GM12878 (cell line): Measurements from ENCODE around the gene CUL4A. TPM values are rescaled to one million over a fixed set of nuclear protein-coding genes. Genes with fewer than 3 reads are reported as not detected.
A peak's percentile ranks its signal among the peaks of the same experiment; 100 is the strongest.

Experiments
- ATAC-seq: fragments of 200-7000 bp; cut with Tn5 transposase; 3 replicates; pipeline ENCODE4 v1.9.1; 2020; ENCODE audit warnings: mild to moderate bottlenecking, moderate library complexity
- BruUV-seq: library from RNA; stranded (reverse); fragments of 400-500 nt; replicated peaks from 2 replicates; lab custom pipeline; 2021; lab: Mats Ljungman, UMichigan
- CTCF ChIA-PET: fragments of 300-600 bp; sonication (Branson Sonifier 250); formaldehyde crosslinking; extraction: SDS; loops from one replicate; lab custom pipeline; 2021; ENCODE audit warnings: inconsistent platforms; lab: Yijun Ruan, JAX
- POLR2A ChIA-PET: fragments of 350-600 bp; formaldehyde crosslinking; extraction: SDS; loops from one replicate; lab custom pipeline; 2021; ENCODE audit warnings: inconsistent platforms; lab: Charles Lee
- RAD21 ChIA-PET: fragments of 300-600 bp; sonication (Branson Sonifier 250); formaldehyde crosslinking; loops from one replicate; lab custom pipeline; 2023; ENCODE audit warnings: antibody characterized with exemption; ENCODE audit not compliant: unreplicated experiment; lab: Charles Lee
- SMC1A ChIA-PET: fragments of 300-600 bp; sonication (Branson Sonifier 250); formaldehyde crosslinking; loops from one replicate; lab custom pipeline; 2023; ENCODE audit not compliant: unreplicated experiment, uncharacterized antibody; lab: Charles Lee
- DNase-seq: peaks from one replicate; pipeline ENCODE4 v3.0.0-alpha.2; 2011; ENCODE audit warnings: low read depth, low spot score
- FAIRE-seq: peaks from 3 replicates; lab custom pipeline; 2011; peaks lifted over from hg19 to GRCh38; lab: Jason Lieb, UNC
- H2AFZ ChIP-seq: 2 replicates; pipeline ENCODE4 v1.6.0; 2011; ENCODE audit warnings: low read depth, low read length, control low read depth; ENCODE audit not compliant: control insufficient read depth
- H3K27ac ChIP-seq: 2 replicates; pipeline ENCODE4 v1.5.1; 2011; ENCODE audit warnings: control low read depth; ENCODE audit not compliant: control insufficient read depth, insufficient read depth
- H3K27me3 ChIP-seq, 2 experiments: replicated peaks in 1 of 2; 2 replicates each; pipeline versions ENCODE4 v1.6.0 to v1.6.1; 2011; ENCODE audit warnings: low read length in 1 of 2; ENCODE audit not compliant: control insufficient read depth in 2 of 2, insufficient read depth in 2 of 2
- H3K36me3 ChIP-seq, 2 experiments: 2 replicates each; pipeline ENCODE4 v1.5.1; 2011; ENCODE audit warnings: low read length in 1 of 2; ENCODE audit not compliant: control insufficient read depth in 2 of 2, insufficient read depth in 2 of 2
- H3K4me1 ChIP-seq: 2 replicates; pipeline ENCODE4 v1.6.1; 2011; ENCODE audit warnings: mild to moderate bottlenecking, low read length, moderate library complexity, mixed read lengths; ENCODE audit not compliant: control insufficient read depth, insufficient read depth
- H3K4me2 ChIP-seq: 2 replicates; pipeline ENCODE4 v1.6.0; 2011; ENCODE audit warnings: control low read depth; ENCODE audit not compliant: control insufficient read depth, insufficient read depth
- H3K4me3 ChIP-seq: fragments of 200-600 bp; sonication (generic); 2 replicates; pipeline ENCODE4 v1.5.1; 2016
- H3K79me2 ChIP-seq: 2 replicates; pipeline ENCODE4 v1.6.0; 2011; ENCODE audit warnings: low read length; ENCODE audit not compliant: control insufficient read depth, insufficient read depth
- H3K9ac ChIP-seq: 2 replicates; pipeline ENCODE4 v1.8.0; 2011; ENCODE audit warnings: low read length, control low read depth, mixed read lengths; ENCODE audit not compliant: control insufficient read depth, insufficient read depth
- H3K9me3 ChIP-seq: replicated peaks from 3 replicates; pipeline ENCODE4 v1.5.1; 2011; ENCODE audit warnings: mild to moderate bottlenecking, low read length; ENCODE audit not compliant: control insufficient read depth, insufficient read depth
- H4K20me1 ChIP-seq: 2 replicates; pipeline ENCODE4 v1.6.0; 2011; ENCODE audit not compliant: control insufficient read depth, insufficient read depth
- CEBPB ChIP-seq, 2 experiments: fragments of 150-350 bp in 1 of 2; IDR thresholded peaks; 2 replicates each; pipeline ENCODE4 v1.6.1; 2012 to 2014; ENCODE audit warnings: low read depth in 2 of 2, low read length in 2 of 2, borderline replicate concordance in 1 of 2, inconsistent platforms in 1 of 2
- ESRRA ChIP-seq: IDR thresholded peaks from 2 replicates; pipeline ENCODE4 v1.6.1; 2012; ENCODE audit warnings: mild to moderate bottlenecking, low read length, improper control_type of control experiment
- JUNB ChIP-seq: IDR thresholded peaks from 2 replicates; pipeline ENCODE4 v1.6.1; 2016; ENCODE audit warnings: antibody characterized with exemption, mild to moderate bottlenecking
- LARP7 ChIP-seq: fragments of 450-650 bp; IDR thresholded peaks from 2 replicates; pipeline ENCODE4 v1.6.1; 2017; ENCODE audit warnings: mild to moderate bottlenecking
- MTA2 ChIP-seq: fragments of 450-650 bp; IDR thresholded peaks from 2 replicates; pipeline ENCODE4 v1.6.1; 2016; ENCODE audit warnings: low read depth, mild to moderate bottlenecking, moderate library complexity
- NFYA ChIP-seq: IDR thresholded peaks from 2 replicates; pipeline ENCODE4 v1.6.1; 2011; ENCODE audit warnings: low read depth, mild to moderate bottlenecking, low read length, improper control_type of control experiment, borderline replicate concordance
- NR2F1 ChIP-seq: fragments of 450-650 bp; conservative IDR thresholded peaks from 2 replicates; pipeline ENCODE4 v1.6.1; 2017; ENCODE audit warnings: mild to moderate bottlenecking
- POLR2A ChIP-seq: IDR thresholded peaks from 2 replicates; pipeline ENCODE4 v1.6.1; 2011; ENCODE audit warnings: low read depth, mild to moderate bottlenecking, low read length
- RB1 ChIP-seq: fragments of 450-650 bp; formaldehyde crosslinking; IDR thresholded peaks from 2 replicates; pipeline ENCODE4 v1.6.1; 2017; ENCODE audit warnings: mild to moderate bottlenecking, borderline replicate concordance
- SPI1 ChIP-seq: IDR thresholded peaks from 2 replicates; pipeline ENCODE4 v1.6.1; 2011; ENCODE audit warnings: low read depth, mild to moderate bottlenecking, low read length, moderate library complexity, borderline replicate concordance; ENCODE audit not compliant: insufficient read depth
- WGBS: methylation state at CpG from one replicate; pipeline ENCODE4 v1.1.6; 2016; ENCODE audit warnings: low lambda C conversion rate; ENCODE audit not compliant: insufficient replicate concordance, insufficient coverage; ENCODE audit errors: missing lambda C conversion rate; 5-methylcytosine and 5-hydroxymethylcytosine counted together
- in situ Hi-C: fragments of 300-500 bp; cut with MboI; formaldehyde crosslinking; loops from 9 replicates; pipeline ENCODE4 v1.14.3; 2018; ENCODE audit warnings: mixed read lengths
- intact Hi-C: fragments of 100-400 bp; cut with micrococcal nuclease; formaldehyde crosslinking; loops from one replicate; pipeline ENCODE4 v1.14.2; 2022; ENCODE audit not compliant: unreplicated experiment
- polyA plus RNA-seq, 11 experiments: library from polyadenylated mRNA; depleted of rRNA in 4 of 11; unstranded in 6 of 11; stranded (reverse) in 5 of 11; fragments of >200 nt; fragmentation: Nextera tagmentation in 4 of 11; fragmentation: Illumina TruSeq in 1 of 11; extraction: Ambion mirVana in 4 of 11; extraction: Trizol in 1 of 11; gene quantifications; 1 replicate in 1 of 11; 2 replicates in 10 of 11; pipeline versions ENCODE4 v1.2.1 to v1.2.3, GENCODE V29; 2011 to 2016; ENCODE audit warnings: inconsistent platforms in 2 of 11, missing spikeins in 2 of 11, low read depth in 1 of 11
- total RNA-seq, 4 experiments: library from RNA; depleted of rRNA in 3 of 4; stranded (reverse); fragments of >200 nt in 3 of 4; fragmentation: Illumina TruSeq in 1 of 4; extraction: Trizol in 1 of 4; gene quantifications; 2 replicates each; pipeline versions ENCODE4 v1.2.1 to v1.2.3, GENCODE V29; 2013 to 2021

The CUL4A gene
- total and polyA plus RNA-seq, 10 of the 15 experiments (the other 5 are each of a cell fraction or from before 2014, with no cell fraction given): 19.7 to 74.3 (median 55.6) TPM

GRCh38 chr13:113305208-113305607, 95.8 kb downstream of the CUL4A start:
- Histone ChIP-seq H3K27ac (no peak overlapping the region), H3K36me3 (peaks cover 0 to 6% of the 10 kb centered on the region in 2 experiments; a peak in 3 of 4 replicates), H3K4me1 (no peaks in the 10 kb centered on the region), H2AFZ (no peak overlapping the region)
- no peak for DNase-seq
- ATAC-seq: peak; percentile 31; the same call in 1 of the 3 replicates
- BruUV-seq: no TSS peak
- SMC1A ChIA-PET: interaction anchor here (0.9 kb wide), 1 partner anchor 52 kb away, joined by 4 read pairs; no protein-coding TSS in a partner anchor
- no peak for FAIRE-seq
- TF ChIP-seq NR2F1 (no peak), RB1 (no peak), CEBPB (IDR thresholded peaks at IDR 0.05; ENCODE audit: borderline replicate concordance in 1 of 2, low read depth in 2 of 2, low read length in 2 of 2) (no peak), LARP7 (no peak)
- TF ChIP-seq, all 136 proteins: peak for 0
- Histone ChIP-seq H4K20me1 (no peaks in the 10 kb centered on the region), H3K79me2 (peaks cover 36% of the 10 kb centered on the region), H3K27me3 (no peaks in the 10 kb centered on the region), H3K9me3 (no peaks in the 10 kb centered on the region), H3K4me3 (no peak overlapping the region), H3K9ac (no peak overlapping the region), H3K4me2 (no peak overlapping the region)
- in situ Hi-C loops (no loop called here), intact Hi-C loops (no loop called here)
- ChIA-PET CTCF (no interaction called here), POLR2A (no interaction called here), RAD21 (no interaction called here)
- 83% methylated on average over 7 of the region's 7 CpGs for WGBS

GRCh38 chr13:113307491-113307890, 98.1 kb downstream of the CUL4A start:
- POLR2A ChIA-PET: no interaction called here

More at GRCh38 chr13:113307491-113307890, 98.1 kb downstream of the CUL4A start:
- DNase-seq (no peak), ATAC-seq (no peak), FAIRE-seq (no peak)
- RAD21 ChIA-PET: interaction anchor here (0.6 kb wide), 1 partner anchor 8 kb away, joined by 3 read pairs; no protein-coding TSS in a partner anchor
- Histone ChIP-seq H3K36me3 (peaks cover 6 to 13% of the 10 kb centered on the region in 2 experiments), H3K4me3 (no peak overlapping the region), H3K27ac (no peak overlapping the region), H3K27me3 (no peaks in the 10 kb centered on the region), H3K4me1 (no peaks in the 10 kb centered on the region), H2AFZ (no peak overlapping the region), H3K9ac (no peak overlapping the region), H4K20me1 (no peaks in the 10 kb centered on the region), H3K9me3 (no peaks in the 10 kb centered on the region), H3K79me2 (peaks cover 22% of the 10 kb centered on the region), H3K4me2 (no peak overlapping the region)
- SMC1A ChIA-PET: no interaction called here
- intact Hi-C loops: no loop called here
- CTCF ChIA-PET: no interaction called here
- TF ChIP-seq JUNB (no peak), NFYA (no peak), POLR2A (no peak), ESRRA (no peak), MTA2 (no peak), SPI1 (no peak)
- no TSS peak for BruUV-seq
- in situ Hi-C loops: no loop called here
